Measurements from ENCODE around the gene TTN. TPM values are rescaled to one million over a fixed set of nuclear protein-coding genes. Genes with fewer than 3 reads are reported as not detected.

TTN gene
- total RNA-seq, 1 donor from 2014 or later = 0.50 TPM

- Mint-ChIP-seq H3K9me3 (ENCODE audit: unreplicated experiment) (peaks cover 2% of the 10 kb centered on the region), H3K36me3 (ENCODE audit: low read depth, unreplicated experiment) (peaks cover 2% of the 10 kb centered on the region), H3K27me3 (ENCODE audit: low read depth, unreplicated experiment) (no peaks in the 10 kb centered on the region), H3K4me1 (ENCODE audit: low read depth, unreplicated experiment) (peaks cover 27% of the 10 kb centered on the region), H3K27ac (ENCODE audit: unreplicated experiment) (no peak overlapping the region), H3K4me3 (ENCODE audit: unreplicated experiment) (no peak overlapping the region)
- FAIRE-seq (no peak), DNase-seq (ENCODE audit: low read depth) (peak; percentile 54)
- Histone ChIP-seq H3K9me3 (ENCODE audit: insufficient read depth, low read depth, low read length) (no peaks in the 10 kb centered on the region), H3K36me3 (ENCODE audit: insufficient read depth, low read length) (peaks cover 3% of the 10 kb centered on the region), H3K4me1 (ENCODE audit: insufficient read depth, low read length) (peaks cover 10% of the 10 kb centered on the region), H3K4me2 (ENCODE audit: low read length) (peak overlapping the region; percentile 43), H3K27ac (ENCODE audit: low read depth, low read length) (no peak overlapping the region), H3K79me2 (ENCODE audit: insufficient read depth, low read length) (no peaks in the 10 kb centered on the region), H3K9ac (ENCODE audit: low read length) (no peak overlapping the region), H2AFZ (ENCODE audit: low read depth, low read length) (no peak overlapping the region), H3K4me3 (ENCODE audit: insufficient read depth, low read depth, low read length) (no peak overlapping the region), H4K20me1 (ENCODE audit: insufficient read depth, low read length) (no peaks in the 10 kb centered on the region), H3K27me3 (ENCODE audit: insufficient read depth, low read length) (no peaks in the 10 kb centered on the region)
- TF ChIP-seq EZH2 (IDR thresholded peaks at IDR 0.05; ENCODE audit: insufficient read depth, low read length) = no peak
- TF ChIP-seq CTCF (IDR thresholded peaks at IDR 0.05; ENCODE audit: insufficient read depth, low read depth, low read length) = no peak
Observed at GRCh38 chr2:178513876-178514275, 293.3 kb downstream of the TTN start.

GRCh38 chr2:178512484-178512883 lies 294.7 kb downstream of the TTN start:
- H3K79me2 ChIP-seq (ENCODE audit: insufficient read depth, low read length) = no peaks in the 10 kb centered on the region
- no peaks in the 10 kb centered on the region for H3K27me3 ChIP-seq (ENCODE audit: insufficient read depth, low read length)
- no peaks in the 10 kb centered on the region for H3K9me3 ChIP-seq (ENCODE audit: insufficient read depth, low read depth, low read length)
- no peak overlapping the region for H3K4me3 ChIP-seq (ENCODE audit: insufficient read depth, low read depth, low read length)
- Mint-ChIP-seq H3K27me3 (ENCODE audit: low read depth, unreplicated experiment) (no peaks in the 10 kb centered on the region), H3K4me3 (ENCODE audit: unreplicated experiment) (no peak overlapping the region), H3K4me1 (ENCODE audit: low read depth, unreplicated experiment) (peaks cover 27% of the 10 kb centered on the region), H3K9me3 (ENCODE audit: unreplicated experiment) (peaks cover 2% of the 10 kb centered on the region), H3K36me3 (ENCODE audit: low read depth, unreplicated experiment) (peaks cover 2% of the 10 kb centered on the region), H3K27ac (ENCODE audit: unreplicated experiment) (no peak overlapping the region)
- H3K4me2 ChIP-seq (ENCODE audit: low read length) = no peak overlapping the region
- TF ChIP-seq CTCF (IDR thresholded peaks at IDR 0.05; ENCODE audit: insufficient read depth, low read depth, low read length) (no peak), EZH2 (IDR thresholded peaks at IDR 0.05; ENCODE audit: insufficient read depth, low read length) (no peak)
- no peak overlapping the region for H2AFZ ChIP-seq (ENCODE audit: low read depth, low read length)
- H4K20me1 ChIP-seq (ENCODE audit: insufficient read depth, low read length) = no peaks in the 10 kb centered on the region
- peak; percentile 64 for DNase-seq (ENCODE audit: low read depth)
- FAIRE-seq = no peak
- peaks cover 10% of the 10 kb centered on the region for H3K4me1 ChIP-seq (ENCODE audit: insufficient read depth, low read length)
- H3K27ac ChIP-seq (ENCODE audit: low read depth, low read length) = no peak overlapping the region
- H3K36me3 ChIP-seq (ENCODE audit: insufficient read depth, low read length) = no peaks in the 10 kb centered on the region
- no peak overlapping the region for H3K9ac ChIP-seq (ENCODE audit: low read length)

DNA sequence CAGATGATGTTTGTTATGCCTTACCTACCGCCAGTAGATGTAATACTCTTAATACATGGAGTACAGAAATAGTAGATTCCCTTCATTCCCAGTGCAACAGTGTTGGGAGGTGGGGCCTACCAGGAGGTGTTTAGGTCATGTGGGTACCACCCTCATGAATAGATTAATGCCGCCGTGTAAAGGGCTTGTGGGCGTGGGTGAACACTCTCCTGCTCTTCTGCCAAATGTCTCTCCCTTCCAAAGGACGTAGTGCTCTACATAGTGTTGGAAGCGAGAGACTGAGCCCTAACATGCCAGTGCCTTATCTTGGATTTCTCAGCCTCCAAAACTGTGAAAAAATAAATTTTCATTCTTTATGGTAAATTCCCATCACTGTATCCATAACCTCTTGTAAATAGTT lies 296.8 kb downstream of the TTN start:
- no peaks in the 10 kb centered on the region for H4K20me1 ChIP-seq (ENCODE audit: insufficient read depth, low read length)
- H3K4me1 Mint-ChIP-seq (ENCODE audit: low read depth, unreplicated experiment) = peaks cover 27% of the 10 kb centered on the region
- no peak overlapping the region for H3K9ac ChIP-seq (ENCODE audit: low read length)
- TF ChIP-seq EZH2 (IDR thresholded peaks at IDR 0.05; ENCODE audit: insufficient read depth, low read length) = no peak
- no peak for TF ChIP-seq CTCF (IDR thresholded peaks at IDR 0.05; ENCODE audit: insufficient read depth, low read depth, low read length)
- peaks cover 2% of the 10 kb centered on the region for H3K36me3 Mint-ChIP-seq (ENCODE audit: low read depth, unreplicated experiment)
- H3K27ac Mint-ChIP-seq (ENCODE audit: unreplicated experiment) = no peak overlapping the region
- H3K27me3 Mint-ChIP-seq (ENCODE audit: low read depth, unreplicated experiment) = no peaks in the 10 kb centered on the region
- no peak overlapping the region for H3K4me3 ChIP-seq (ENCODE audit: insufficient read depth, low read depth, low read length)
- H3K36me3 ChIP-seq (ENCODE audit: insufficient read depth, low read length) = no peaks in the 10 kb centered on the region
- no peak for DNase-seq (ENCODE audit: low read depth)
- H3K79me2 ChIP-seq (ENCODE audit: insufficient read depth, low read length) = no peaks in the 10 kb centered on the region
- peaks cover 10% of the 10 kb centered on the region for H3K4me1 ChIP-seq (ENCODE audit: insufficient read depth, low read length)
- H3K4me2 ChIP-seq (ENCODE audit: low read length) = no peak overlapping the region
- H2AFZ ChIP-seq (ENCODE audit: low read depth, low read length) = no peak overlapping the region
- H3K9me3 ChIP-seq (ENCODE audit: insufficient read depth, low read depth, low read length) = no peaks in the 10 kb centered on the region
- H3K9me3 Mint-ChIP-seq (ENCODE audit: unreplicated experiment) = peaks cover 2% of the 10 kb centered on the region
- H3K4me3 Mint-ChIP-seq (ENCODE audit: unreplicated experiment) = no peak overlapping the region
- H3K27ac ChIP-seq (ENCODE audit: low read depth, low read length) = no peak overlapping the region
- FAIRE-seq = no peak
- H3K27me3 ChIP-seq (ENCODE audit: insufficient read depth, low read length) = no peaks in the 10 kb centered on the region
